ENCODE data around the gene BPIFB4. TPM values are rescaled to one million over a fixed set of nuclear protein-coding genes. Genes with fewer than 3 reads are reported as not detected.

Gene BPIFB4
- total RNA-seq, 2 donors from 2014 or later: not detected

- no peak for TF ChIP-seq CTCF (IDR thresholded peaks at IDR 0.05)
- H3K4me3 ChIP-seq: no peak overlapping the region
These were observed 45.3 kb upstream of the BPIFB4 start for GRCh38 chr20:33034115-33034514.

GRCh38 chr20:33034901-33035492 is 44.4 kb upstream of the BPIFB4 start:
- no peak overlapping the region for H3K27ac ChIP-seq
- H3K27me3 ChIP-seq: no peaks in the 10 kb centered on the region
- no peak overlapping the region for H3K4me3 ChIP-seq
- no peak for DNase-seq (ENCODE audit: low spot score)
- H3K36me3 ChIP-seq: no peaks in the 10 kb centered on the region
- H3K4me1 ChIP-seq: no peaks in the 10 kb centered on the region
- H3K9me3 ChIP-seq: peaks cover 0 to 6% of the 10 kb centered on the region in 2 donors
- no peak for TF ChIP-seq CTCF (IDR thresholded peaks at IDR 0.05)

More at GRCh38 chr20:33034115-33034514, 45.3 kb upstream of the BPIFB4 start:
- Histone ChIP-seq H3K4me1 (no peaks in the 10 kb centered on the region), H3K36me3 (no peaks in the 10 kb centered on the region), H3K9me3 (peaks cover 0 to 6% of the 10 kb centered on the region in 2 donors), H3K27ac (no peak overlapping the region), H3K27me3 (no peaks in the 10 kb centered on the region)
- no peak for DNase-seq (ENCODE audit: low spot score)

- Histone ChIP-seq H3K9me3 (peaks cover 0 to 6% of the 10 kb centered on the region in 2 donors), H3K4me1 (no peaks in the 10 kb centered on the region), H3K36me3 (no peaks in the 10 kb centered on the region), H3K27me3 (no peaks in the 10 kb centered on the region), H3K27ac (no peak overlapping the region), H3K4me3 (no peak overlapping the region)
- DNase-seq (ENCODE audit: low spot score): no peak
- no peak for TF ChIP-seq CTCF (IDR thresholded peaks at IDR 0.05)
These were observed 42.0 kb upstream of the BPIFB4 start for GRCh38 chr20:33037456-33037855.

GRCh38 chr20:33038243-33038642 is 41.2 kb upstream of the BPIFB4 start:
- H3K27ac ChIP-seq: no peak overlapping the region
- no peak overlapping the region for H3K4me3 ChIP-seq
- no peaks in the 10 kb centered on the region for H3K36me3 ChIP-seq
- DNase-seq (ENCODE audit: low spot score): no peak
- H3K4me1 ChIP-seq: no peaks in the 10 kb centered on the region
- no peaks in the 10 kb centered on the region for H3K27me3 ChIP-seq
- H3K9me3 ChIP-seq: peaks cover 0 to 3% of the 10 kb centered on the region in 2 donors
- TF ChIP-seq CTCF (IDR thresholded peaks at IDR 0.05): no peak

- no peak for DNase-seq (ENCODE audit: low spot score)
- TF ChIP-seq CTCF (IDR thresholded peaks at IDR 0.05): no peak
- peaks cover 0 to 21% of the 10 kb centered on the region in 2 donors for H3K9me3 ChIP-seq
- H3K36me3 ChIP-seq: no peaks in the 10 kb centered on the region
- H3K27ac ChIP-seq: no peak overlapping the region
- no peaks in the 10 kb centered on the region for H3K4me1 ChIP-seq
- no peak overlapping the region for H3K4me3 ChIP-seq
- H3K27me3 ChIP-seq: no peaks in the 10 kb centered on the region
These were observed 37.0 kb upstream of the BPIFB4 start for GRCh38 chr20:33042430-33042829.

Measured in right atrium auricular region (tissue), 2 donors.